Measurements from ENCODE around the gene GRID1.

DNA sequence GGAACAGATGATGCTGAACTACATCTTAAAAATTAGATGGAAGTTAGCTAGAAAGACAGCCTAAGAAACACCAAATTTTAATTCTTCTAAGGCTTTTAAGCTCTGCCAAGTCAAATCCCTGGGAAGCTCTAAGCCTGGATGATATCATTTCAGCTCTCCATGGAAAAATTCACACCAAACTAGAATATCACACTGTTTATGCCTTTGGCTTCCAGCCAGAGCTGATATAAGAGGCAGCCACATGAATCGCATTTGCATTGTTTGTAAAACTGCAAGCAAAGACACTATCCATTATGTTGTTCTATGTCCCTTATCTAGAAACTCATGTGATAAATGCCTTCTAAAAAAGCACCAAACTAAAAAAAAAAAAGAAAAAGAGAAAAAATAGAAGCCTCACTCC, 430.4 kb downstream of the GRID1 start:
- TF ChIP-seq GATA2 (CRISPR knock-in tag; IDR thresholded peaks at IDR 0.05) = no peak
- TF ChIP-seq SMC3 (IDR thresholded peaks at IDR 0.05; ENCODE audit: low read depth, low read length) = no peak
- TF ChIP-seq, protein P1, sequence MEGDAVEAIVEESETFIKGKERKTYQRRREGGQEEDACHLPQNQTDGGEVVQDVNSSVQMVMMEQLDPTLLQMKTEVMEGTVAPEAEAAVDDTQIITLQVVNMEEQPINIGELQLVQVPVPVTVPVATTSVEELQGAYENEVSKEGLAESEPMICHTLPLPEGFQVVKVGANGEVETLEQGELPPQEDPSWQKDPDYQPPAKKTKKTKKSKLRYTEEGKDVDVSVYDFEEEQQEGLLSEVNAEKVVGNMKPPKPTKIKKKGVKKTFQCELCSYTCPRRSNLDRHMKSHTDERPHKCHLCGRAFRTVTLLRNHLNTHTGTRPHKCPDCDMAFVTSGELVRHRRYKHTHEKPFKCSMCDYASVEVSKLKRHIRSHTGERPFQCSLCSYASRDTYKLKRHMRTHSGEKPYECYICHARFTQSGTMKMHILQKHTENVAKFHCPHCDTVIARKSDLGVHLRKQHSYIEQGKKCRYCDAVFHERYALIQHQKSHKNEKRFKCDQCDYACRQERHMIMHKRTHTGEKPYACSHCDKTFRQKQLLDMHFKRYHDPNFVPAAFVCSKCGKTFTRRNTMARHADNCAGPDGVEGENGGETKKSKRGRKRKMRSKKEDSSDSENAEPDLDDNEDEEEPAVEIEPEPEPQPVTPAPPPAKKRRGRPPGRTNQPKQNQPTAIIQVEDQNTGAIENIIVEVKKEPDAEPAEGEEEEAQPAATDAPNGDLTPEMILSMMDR (IDR thresholded peaks at IDR 0.05) = no peak
- TF ChIP-seq NRF1 (IDR thresholded peaks at IDR 0.05; ENCODE audit: low read depth, low read length) = no peak
- no peak for TF ChIP-seq USF2 (IDR thresholded peaks at IDR 0.05; ENCODE audit: borderline replicate concordance, low read depth, low read length)
- TF ChIP-seq ZBTB33 (IDR thresholded peaks at IDR 0.05; ENCODE audit: borderline replicate concordance, low read depth) = no peak
- no peak for TF ChIP-seq RAD21 (IDR thresholded peaks at IDR 0.05; ENCODE audit: low read length)
- TF ChIP-seq RXRA (IDR thresholded peaks at IDR 0.05; ENCODE audit: borderline replicate concordance, low read depth) = no peak
- TF ChIP-seq, protein P2, sequence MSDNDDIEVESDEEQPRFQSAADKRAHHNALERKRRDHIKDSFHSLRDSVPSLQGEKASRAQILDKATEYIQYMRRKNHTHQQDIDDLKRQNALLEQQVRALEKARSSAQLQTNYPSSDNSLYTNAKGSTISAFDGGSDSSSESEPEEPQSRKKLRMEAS (IDR thresholded peaks at IDR 0.05; ENCODE audit: low read depth) = no peak
- no peak for TF ChIP-seq NFIC (IDR thresholded peaks at IDR 0.05; ENCODE audit: borderline replicate concordance)
- no peak for TF ChIP-seq POLR2AphosphoS5 (IDR thresholded peaks at IDR 0.05; ENCODE audit: low read depth, low read length)
